ENCODE data around the gene STMN3. TPM values are rescaled to one million over a fixed set of nuclear protein-coding genes. Genes with fewer than 3 reads are reported as not detected.
"Not testable (repeated sequence)": the region's sequence is repeated elsewhere in the genome, so short reads cannot be mapped to it uniquely, and the experiment has no call there.

STMN3 gene
- polyA plus RNA-seq, 4 donors = 25.4 to 44.1 (median 33.6) TPM

DNA sequence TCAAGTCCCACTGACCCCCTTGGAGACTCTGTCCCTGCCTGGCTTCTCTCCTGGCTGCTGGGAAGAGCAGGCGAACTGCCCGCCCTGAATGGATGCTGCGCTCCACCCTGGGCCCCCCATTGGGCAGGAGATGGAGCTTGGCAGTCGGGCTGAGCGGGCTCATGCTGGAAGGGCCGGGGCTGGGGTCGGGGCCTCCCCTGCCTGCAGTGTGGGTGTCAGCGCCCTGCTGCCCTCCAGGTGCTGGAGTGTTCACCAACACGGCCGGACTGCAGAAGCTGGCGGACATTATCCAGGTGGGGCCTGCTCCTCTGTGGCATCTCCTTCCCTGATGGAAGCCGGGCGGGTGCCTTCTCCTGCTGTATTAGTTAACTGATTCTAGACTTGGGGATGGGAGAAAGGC is 27.2 kb upstream of the STMN3 start:
- no peak for DNase-seq (ENCODE audit: low read depth in 4 of 4, low spot score in 2 of 4)

DNA sequence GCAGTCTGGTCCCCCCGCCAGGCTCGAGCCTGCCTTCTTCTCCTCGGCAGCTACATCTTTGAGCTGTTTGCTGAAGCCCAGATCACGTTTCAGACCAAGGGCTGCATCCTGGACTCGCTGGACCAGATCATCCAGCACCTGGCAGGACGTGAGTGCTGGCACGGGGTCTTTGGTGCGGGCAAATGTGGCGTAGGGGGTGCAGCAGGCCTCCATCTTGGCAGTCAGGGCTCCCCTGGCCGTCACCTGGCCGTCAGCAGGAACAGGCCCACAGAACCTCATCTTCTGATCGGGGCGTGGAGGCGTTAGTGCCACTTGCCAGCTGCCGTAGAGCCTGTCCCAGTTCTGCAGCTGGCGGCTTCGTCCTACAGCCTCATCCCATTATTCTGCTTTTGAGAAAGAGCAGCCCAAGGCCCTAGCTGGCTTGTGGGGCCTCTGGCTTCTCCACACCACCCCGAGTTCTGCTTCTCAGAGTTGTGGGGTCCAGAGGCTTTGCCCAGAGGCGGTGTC is 26.6 kb upstream of the STMN3 start:
- no peak for DNase-seq (ENCODE audit: low read depth in 4 of 4, low spot score in 2 of 4)

DNA sequence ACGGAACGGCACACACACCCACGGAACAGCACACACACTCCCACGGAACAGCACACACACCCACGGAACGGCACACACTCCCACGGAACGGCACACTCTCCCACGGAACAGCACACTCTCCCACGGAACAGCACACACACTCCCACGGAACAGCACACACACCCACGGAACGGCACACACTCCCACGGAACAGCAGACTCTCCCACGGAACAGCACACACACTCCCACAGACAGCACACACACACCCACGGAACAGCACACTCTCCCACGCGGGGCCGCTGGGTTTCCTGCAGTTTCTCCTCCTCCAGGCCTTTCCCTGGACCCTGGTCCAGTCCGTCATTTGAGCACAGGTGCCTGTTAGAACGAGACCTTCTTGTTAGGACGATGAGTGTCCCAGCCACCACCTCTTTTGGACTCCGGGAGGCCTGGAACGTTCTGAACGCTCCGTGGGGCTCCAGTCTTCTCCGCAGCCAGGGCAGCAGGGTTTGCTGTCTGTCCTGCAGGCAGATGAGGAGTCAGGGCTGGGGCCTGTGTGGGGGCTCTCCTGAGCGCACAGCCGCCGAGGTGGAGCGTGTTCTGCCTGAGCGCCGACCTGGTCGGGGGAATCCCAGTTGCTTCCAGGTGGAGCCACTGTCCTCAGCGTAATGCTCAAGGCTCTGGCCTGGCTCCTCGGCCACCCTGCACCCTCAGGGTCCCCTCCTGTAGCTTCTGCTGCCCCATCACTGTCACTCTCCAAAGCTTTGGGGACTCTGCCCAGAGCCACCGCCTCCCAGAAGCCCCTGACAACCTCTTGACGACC is 25.6 kb upstream of the STMN3 start:
- DNase-seq (ENCODE audit: low read depth in 4 of 4, low spot score in 2 of 4) = no peak

DNA sequence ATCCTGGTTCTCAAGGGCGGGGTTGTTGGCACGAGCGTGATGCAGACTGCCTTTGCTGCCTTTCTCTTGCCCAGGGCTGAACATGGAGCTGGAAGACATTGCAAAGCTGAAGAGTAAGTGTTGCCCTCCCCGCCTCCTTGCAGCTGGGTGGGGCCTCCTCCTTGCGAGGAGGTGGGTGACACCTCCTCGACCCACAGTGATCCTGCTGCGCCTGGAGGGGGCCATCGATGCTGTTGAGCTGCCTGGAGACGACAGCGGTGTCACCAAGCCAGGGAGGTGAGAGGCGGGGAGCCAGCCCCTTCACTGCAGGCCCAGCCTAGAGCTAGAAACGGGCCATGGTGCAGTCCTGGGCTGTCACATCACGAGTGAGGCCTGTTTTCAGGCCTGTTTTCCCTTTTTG is 24.8 kb upstream of the STMN3 start:
- DNase-seq (ENCODE audit: low read depth in 4 of 4, low spot score in 2 of 4) = no peak

DNA sequence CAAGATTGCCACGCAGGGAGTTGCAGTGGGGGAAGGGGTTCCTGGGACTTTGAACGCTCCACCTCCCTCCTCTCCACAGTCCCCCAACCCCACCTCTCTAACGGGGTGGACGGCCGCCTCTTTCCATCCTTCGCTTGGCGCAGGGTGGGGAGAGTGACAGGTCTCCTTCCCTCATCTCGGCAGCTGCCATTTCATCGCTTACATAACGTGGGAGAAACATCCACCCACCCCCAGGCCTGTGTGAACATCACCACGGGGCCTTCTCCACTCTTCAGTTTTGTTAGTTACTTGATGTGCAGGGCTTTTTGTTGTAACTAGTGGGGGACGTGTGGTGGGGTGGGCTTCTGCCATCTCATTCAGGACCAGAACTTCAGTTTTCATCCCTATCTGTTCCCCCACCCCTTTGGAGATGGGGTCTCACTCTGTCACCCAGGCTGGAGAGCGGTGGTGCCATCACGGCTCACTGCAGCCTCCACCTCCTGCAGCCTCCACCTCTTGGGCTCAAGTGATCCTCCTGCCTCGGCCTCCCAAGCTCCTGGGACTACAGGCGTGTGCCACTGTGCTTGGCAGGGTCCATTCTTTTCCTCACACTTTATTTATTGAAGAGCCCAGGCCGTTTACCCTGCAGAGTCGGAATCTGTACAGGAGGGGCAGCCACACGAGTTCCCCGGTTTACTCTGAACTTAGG is 22.6 kb upstream of the STMN3 start:
- DNase-seq (ENCODE audit: low read depth in 4 of 4, low spot score in 2 of 4) = no peak

DNA sequence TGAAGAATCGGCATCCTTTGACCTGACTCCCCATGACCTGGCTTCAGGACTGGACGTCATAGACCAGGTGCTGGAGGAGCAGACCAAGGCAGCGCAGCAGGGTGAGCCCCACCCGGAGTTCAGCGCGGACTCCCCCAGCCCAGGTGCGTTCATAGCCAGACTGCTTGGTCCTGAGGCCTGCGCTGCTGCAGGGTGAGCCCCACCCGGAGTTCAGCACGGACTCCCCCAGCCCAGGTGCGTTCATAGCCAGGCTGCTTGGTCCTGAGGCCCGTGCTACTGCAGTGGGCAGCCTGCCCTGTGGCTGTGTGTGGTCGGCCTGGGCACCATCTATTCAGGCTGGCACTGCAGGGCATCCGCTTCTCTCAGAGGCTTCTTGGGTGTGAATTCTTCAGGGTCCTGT is 20.7 kb upstream of the STMN3 start:
- DNase-seq (ENCODE audit: low read depth in 4 of 4, low spot score in 2 of 4) = no peak

DNA sequence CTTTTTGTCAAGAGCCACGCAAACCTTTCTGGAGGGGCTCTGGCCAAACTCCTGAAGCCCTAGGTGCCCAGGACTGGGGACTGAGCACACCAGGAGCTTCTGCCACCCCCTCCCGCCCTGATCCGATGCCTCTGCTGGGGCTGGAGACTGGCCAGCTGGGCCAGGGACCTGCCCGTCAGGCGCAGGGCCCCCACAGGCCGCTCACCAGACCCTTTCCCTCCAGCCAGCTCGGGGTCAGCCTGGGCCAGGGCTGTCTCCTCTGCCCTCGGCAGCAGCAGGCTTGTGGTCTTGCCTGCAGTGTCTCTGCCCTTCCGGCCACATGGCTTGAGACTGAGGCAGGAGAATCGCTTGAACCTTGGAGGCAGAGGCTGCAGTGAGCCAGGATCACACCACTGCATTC is 19.4 kb upstream of the STMN3 start:
- no peak for DNase-seq (ENCODE audit: low read depth in 4 of 4, low spot score in 2 of 4)

DNA sequence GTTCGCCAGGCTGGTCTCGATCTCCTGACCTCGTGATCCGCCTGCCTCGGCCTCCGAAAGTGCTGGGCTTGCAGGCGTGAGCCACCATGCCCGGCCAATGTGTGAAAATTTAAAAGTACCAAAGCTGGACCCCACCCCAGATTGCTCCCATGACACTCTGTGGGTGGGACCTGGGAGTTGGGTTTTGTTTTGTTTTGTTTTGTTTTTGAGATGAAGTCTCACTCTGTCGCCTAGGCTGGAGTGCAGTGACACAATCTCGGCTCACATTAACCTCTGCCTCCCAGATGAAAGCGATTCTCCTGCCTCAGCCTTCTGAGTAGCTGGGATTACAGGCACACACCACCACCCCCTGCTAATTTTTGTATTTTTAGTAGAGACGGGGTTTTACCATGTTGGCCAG is 18.5 kb upstream of the STMN3 start:
- DNase-seq (ENCODE audit: low read depth in 4 of 4, low spot score in 2 of 4) = not testable (repeated sequence)

DNA sequence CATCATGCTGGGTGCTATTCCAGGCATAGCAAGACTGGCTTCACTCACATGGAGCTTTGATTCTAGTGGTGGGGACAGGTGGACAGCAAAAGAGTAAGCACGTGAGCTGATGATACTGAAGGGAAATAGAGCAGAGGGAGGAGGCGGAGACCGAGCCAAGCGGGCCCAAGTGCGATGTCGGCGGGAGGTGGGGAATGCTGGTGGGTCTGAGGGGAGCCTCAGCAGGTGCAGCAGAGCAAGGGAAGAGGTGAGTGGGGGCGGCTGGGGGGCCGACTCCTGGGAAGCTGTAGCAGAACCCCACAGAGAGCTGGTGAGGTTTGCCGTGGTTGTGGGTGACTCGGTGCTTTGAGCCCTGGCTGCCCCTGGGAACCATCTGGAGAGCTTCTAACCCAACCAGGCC is 15.1 kb upstream of the STMN3 start:
- no peak for DNase-seq (ENCODE audit: low read depth in 4 of 4, low spot score in 2 of 4)

DNA sequence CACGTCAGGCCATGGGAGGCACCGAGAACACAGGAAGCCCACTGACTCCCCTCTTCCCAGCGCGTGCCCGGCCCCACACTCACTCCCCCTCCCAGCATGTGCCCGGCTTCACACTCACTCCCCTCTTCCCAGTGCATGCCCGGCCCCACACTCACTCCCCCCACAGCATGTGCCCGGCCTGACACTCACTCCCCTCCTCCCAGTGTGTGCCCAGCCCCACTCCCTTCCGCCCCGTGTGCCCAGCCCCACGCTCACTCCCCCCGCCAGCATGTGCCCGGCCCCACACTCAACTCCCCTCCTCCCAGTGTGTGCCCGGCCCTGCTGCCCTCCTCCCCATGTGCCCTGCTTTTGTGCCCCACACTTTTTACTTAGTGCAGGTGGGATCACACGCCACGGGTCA is 14.6 kb upstream of the STMN3 start:
- DNase-seq (ENCODE audit: low read depth in 4 of 4, low spot score in 2 of 4) = no peak

DNA sequence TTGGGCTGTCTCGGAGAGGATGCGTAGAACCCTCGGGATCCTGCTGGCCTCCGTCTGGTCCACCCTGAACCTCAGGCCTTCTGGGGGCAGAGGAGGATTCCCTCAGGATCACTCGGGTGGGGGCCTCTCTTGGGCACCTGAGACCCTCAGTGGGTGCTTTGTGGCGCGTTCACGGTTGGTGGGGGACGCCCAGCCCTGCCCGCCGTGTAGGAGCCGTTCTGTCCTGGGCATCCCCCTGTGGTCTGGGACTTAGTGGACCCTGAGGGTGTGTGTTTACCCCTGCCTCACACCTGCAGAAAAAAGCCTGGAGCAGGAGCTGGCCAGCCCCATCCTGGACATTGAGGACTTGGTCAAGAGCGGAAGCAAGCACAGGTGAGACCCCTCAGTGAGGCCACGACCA is 12.5 kb upstream of the STMN3 start:
- DNase-seq (ENCODE audit: low read depth in 4 of 4, low spot score in 2 of 4) = no peak

DNA sequence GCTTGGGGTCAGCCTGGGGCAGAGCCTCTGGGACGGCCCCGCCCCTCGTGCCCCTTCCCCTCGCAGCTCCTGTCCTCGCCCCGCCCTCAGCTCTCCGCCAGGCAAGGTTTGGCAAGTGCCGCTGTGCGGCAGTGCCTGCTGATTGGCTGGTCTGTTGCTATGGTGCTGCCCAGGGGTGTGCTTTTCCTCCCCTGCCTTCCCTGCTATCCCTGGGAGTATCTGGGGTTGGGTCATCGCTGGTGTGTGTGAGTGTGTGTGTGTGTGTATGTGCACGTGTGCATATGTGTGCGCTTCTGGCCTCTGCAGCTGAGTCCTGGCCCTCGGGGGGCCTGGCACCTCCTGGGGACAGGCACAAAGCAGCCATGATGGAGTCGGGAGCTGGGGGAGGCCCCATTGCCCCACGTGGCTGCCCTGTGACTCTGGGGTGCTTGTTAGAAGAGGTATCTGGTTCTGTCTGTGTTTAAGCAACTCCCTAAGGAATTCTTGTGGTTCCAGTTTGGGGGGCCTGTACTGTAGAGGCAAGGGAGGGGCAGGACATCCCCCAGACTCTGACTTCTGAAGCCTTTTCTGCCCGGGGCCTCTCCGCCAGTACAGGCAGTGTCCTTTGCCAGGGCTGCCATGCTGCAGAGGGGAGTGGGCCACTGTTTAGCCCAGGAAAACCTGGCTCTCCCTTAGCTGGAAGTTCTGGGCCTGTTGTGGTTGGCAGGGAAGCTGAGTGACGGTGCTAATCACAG is 11.8 kb upstream of the STMN3 start:
- DNase-seq (ENCODE audit: low read depth in 4 of 4, low spot score in 2 of 4) = no peak

DNA sequence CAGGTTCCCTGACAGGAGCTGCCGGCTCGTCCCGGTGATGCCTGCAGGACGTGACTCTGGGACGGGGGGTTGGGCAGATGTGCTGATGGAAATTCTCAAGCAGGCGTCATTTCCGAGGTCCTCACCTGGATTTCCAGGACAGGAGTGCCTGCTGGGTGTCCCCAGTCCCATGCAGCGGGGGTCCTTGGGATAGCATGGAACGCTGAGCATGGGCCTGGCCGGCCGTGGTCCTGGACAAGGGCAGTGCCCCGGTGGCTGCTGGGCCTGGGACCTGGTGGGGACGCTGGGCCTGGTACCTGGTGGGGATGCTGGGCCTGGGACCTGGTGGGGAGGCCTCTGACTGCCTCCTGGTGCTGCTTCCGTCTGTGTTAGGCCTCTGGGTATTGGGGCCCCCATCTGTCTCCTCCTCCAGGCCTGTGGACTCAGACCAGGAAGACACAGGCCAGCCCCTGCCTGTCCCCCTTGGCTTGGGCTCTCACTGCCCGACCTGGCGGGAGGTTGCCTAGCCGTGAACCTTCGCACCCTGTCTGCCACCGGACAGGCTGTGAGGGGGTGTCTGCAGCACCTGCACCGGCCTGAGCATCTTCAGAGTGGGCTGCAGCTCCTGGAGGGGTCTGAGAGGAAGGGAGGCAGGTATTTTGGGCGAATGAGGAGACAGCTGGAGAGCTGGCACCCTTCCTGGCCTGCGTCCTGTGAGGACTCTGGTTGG is 11.1 kb upstream of the STMN3 start:
- no peak for DNase-seq (ENCODE audit: low read depth in 4 of 4, low spot score in 2 of 4)

DNA sequence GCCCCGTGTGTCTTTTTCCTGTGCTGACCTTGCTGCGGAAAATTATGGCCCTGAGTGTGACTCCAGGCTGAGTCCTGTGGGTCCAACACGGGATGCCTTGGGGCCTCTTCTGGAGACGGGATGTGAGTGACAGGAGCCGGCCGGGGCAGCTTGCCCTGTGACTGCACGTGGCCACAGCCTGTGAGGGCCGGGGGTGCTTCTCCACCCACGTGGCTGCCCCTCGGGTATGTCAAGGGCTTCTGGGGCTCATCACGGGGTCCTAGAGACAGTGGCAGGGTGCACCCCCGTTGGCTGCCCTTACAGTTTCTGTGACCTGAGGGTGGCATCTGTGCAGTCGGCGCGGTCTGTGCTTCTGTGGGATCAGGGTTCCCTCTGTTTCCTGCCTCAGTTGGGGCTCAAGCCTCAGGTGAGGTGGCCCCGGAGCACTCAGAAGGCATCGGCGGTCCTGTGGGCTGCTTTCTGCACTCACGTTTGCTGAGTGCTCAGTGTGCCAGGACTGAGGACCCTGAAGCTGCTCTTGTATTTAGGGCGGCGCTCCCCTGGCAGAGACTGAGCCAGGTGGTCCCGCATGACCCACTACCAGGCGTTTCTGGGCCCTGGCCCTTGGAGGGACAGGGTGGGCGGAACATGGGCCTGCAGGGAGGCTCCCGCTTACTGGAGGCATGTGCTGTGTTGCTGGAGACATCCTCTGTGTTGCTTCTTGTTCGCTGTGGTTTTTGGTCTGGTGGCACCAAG is 10.3 kb upstream of the STMN3 start:
- no peak for DNase-seq (ENCODE audit: low read depth in 4 of 4, low spot score in 2 of 4)

DNA sequence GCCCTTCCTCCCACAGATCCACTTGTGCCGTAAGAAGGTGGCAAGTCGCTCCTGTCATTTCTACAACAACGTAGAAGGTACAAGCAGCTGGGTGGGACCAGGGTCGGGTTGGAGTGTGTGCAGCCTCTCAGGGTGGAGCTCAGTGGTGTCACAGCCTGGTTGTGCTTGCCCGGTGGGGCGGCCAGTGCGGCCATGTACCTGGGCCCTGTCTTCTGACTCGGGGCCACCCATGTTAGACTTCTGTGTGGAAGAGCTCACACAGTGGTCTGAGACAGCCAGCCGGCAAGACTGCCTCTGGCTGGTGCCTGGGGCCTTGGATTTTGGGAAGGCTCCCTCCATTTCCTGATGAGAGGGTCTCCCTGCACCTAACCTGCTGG is 9.6 kb upstream of the STMN3 start:
- DNase-seq (ENCODE audit: low read depth in 4 of 4, low spot score in 2 of 4) = no peak

DNA sequence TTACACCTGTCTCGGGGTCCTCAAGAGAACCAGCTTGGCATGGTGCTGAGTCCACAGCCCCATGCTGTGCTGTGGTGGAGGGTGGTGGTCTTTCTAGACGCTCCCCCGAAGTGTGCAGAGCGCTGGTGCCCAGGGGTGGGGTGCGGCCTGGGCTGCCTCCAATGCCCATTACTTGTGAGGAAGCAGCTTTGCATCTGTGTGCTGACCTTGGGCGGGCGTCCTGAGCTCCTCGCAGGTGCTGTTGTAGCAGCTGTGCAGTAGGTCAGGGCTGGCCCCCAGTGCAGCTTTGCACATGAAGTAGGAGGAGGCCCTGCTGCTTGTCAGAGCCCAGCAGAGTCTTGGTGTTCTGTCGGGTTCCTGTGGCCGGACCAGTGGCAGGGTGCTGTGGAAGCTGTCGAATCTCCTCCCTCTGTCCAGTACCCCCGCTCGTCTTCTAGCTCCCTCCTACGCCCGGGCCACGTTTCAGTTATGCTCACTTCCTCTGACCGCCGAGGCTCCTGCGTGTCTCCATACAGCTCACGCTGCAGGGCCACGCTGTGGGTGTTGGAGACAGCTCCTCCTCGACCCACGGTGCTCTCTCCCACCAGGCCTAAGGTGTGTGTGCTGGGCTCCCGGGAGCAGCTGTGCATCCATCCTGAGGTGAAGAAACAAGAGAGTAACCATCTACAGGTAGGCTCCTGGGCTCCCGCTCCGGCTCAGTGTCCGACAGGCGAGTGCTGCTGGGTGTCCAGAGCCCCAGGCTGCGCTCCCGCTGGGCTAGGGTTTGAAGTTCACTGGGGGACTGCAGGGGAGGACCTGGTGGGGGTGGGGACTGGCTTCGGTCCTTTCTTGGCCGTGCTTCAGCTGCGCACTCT is 9.0 kb upstream of the STMN3 start:
- no peak for DNase-seq (ENCODE audit: low read depth in 4 of 4, low spot score in 2 of 4)

DNA sequence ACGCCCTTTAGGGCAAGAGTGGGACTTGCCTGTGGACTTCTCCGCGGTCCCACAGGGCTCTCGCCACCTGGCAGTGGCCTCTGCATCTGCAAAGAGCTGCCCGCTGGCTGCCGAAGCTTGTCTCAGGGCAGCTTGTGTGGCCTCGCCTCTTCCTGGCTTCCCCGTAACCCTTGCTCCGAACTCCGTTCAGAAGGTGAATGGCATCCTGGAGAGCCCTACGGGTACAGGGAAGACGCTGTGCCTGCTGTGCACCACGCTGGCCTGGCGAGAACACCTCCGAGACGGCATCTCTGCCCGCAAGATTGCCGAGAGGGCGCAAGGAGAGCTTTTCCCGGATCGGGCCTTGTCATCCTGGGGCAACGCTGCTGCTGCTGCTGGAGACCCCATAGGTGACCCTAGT is 7.9 kb upstream of the STMN3 start:
- DNase-seq (ENCODE audit: low read depth in 4 of 4, low spot score in 2 of 4) = no peak

DNA sequence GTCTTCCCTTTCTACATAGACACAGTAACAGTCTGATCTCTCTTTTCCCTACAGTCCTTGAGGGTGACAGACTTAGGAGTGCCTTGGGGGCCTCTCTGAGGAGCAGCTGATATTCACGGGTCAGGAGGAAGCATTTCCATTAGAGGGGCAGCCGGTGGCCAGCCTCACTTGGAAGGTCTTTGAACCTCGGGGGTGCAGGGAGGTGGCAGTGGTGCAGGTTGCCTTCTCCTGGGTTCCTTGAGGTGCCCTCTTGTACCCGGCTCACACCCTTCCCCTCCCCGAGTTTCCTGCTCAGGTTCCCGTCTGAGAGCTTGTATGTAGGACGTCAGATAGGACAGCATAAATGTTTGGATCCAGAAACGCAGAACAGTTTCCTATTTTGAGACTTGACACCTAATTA is 7.4 kb upstream of the STMN3 start:
- no peak for DNase-seq (ENCODE audit: low read depth in 4 of 4, low spot score in 2 of 4)

DNA sequence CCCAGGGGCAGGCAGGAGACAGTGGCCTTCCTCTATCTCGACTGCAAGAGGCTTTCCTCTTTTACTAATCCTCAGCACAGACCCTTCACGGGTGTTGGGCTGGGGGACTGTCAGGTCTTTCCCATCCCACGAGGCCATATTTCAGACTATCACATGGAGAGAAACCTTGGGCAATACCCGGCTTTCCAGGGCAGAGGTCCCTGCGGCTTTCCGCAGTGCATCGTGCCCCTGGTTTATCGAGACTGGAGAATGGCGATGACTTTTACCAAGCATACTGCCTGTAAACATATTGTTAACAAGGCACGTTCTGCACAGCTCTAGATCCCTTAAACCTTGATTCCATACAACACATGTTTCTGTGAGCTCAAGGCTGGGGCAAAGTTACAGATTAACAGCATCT is 7.0 kb upstream of the STMN3 start:
- DNase-seq (ENCODE audit: low read depth in 4 of 4, low spot score in 2 of 4) = not testable (repeated sequence)
